Immature natural killer cell (primary cell): Measurements from ENCODE around the gene HACL1. TPM values are rescaled to one million over a fixed set of nuclear protein-coding genes. Genes with fewer than 3 reads are reported as not detected.
"Not testable (repeated sequence)": the region's sequence is repeated elsewhere in the genome, so short reads cannot be mapped to it uniquely, and the experiment has no call there.

ENCODE experiments used
- DNase-seq, 3 donors: peaks; one replicate each; pipeline ENCODE4 v3.0.0; 2022; ENCODE audit warnings: mixed read lengths in 1 of 3
- H3K27ac Mint-ChIP-seq, 6 donors: one replicate each; pipeline ENCODE4 v1.8.0; 2020; ENCODE audit warnings: mixed read lengths in 6 of 6, mild to moderate bottlenecking in 5 of 6, inconsistent platforms in 4 of 6, moderate library complexity in 3 of 6
- H3K27me3 Mint-ChIP-seq, 3 donors: one replicate each; pipeline ENCODE4 v1.8.0; 2020 to 2021; ENCODE audit warnings: low read depth in 3 of 3, mild to moderate bottlenecking in 3 of 3, mixed read lengths in 3 of 3, moderate library complexity in 3 of 3, inconsistent platforms in 1 of 3
- H3K36me3 Mint-ChIP-seq, 3 donors: one replicate each; pipeline ENCODE4 v1.8.0; 2020; ENCODE audit warnings: mixed read lengths in 3 of 3, inconsistent platforms in 2 of 3, mild to moderate bottlenecking in 2 of 3
- H3K4me1 Mint-ChIP-seq, 2 donors: one replicate each; pipeline ENCODE4 v1.8.0; 2020; ENCODE audit warnings: inconsistent platforms in 2 of 2, mild to moderate bottlenecking in 2 of 2, mixed read lengths in 2 of 2, moderate library complexity in 1 of 2
- H3K4me3 Mint-ChIP-seq, 5 donors: one replicate each; pipeline ENCODE4 v1.8.0; 2020; ENCODE audit warnings: mild to moderate bottlenecking in 5 of 5, mixed read lengths in 5 of 5, inconsistent platforms in 3 of 5, moderate library complexity in 3 of 5
- H3K9me3 Mint-ChIP-seq, 6 donors: one replicate each; pipeline ENCODE4 v1.8.0; 2020; ENCODE audit warnings: mild to moderate bottlenecking in 6 of 6, mixed read lengths in 6 of 6, inconsistent platforms in 4 of 6, moderate library complexity in 3 of 6
- polyA plus RNA-seq, 3 donors: library from polyadenylated mRNA; unstranded; fragments of 300-500 nt; fragmentation: Illumina TruSeq; gene quantifications; one replicate each; pipeline ENCODE4 v1.2.3, GENCODE V29; 2021

Gene HACL1
- polyA plus RNA-seq, 3 donors from 2014 or later, result 29.9 to 38.9 (median 32.3) TPM

- H3K4me3 Mint-ChIP-seq, result no peak overlapping the region
- peaks cover 17 to 36% (median 26%) of the 10 kb centered on the region in 3 donors for H3K36me3 Mint-ChIP-seq
- DNase-seq, result no peak
- H3K4me1 Mint-ChIP-seq, result peaks cover 2 to 9% of the 10 kb centered on the region in 2 donors
- no peak overlapping the region for H3K27ac Mint-ChIP-seq
- peaks cover 12 to 20% (median 16%) of the 10 kb centered on the region in 6 donors for H3K9me3 Mint-ChIP-seq
- peaks cover 2 to 4% (median 4%) of the 10 kb centered on the region in 3 donors for H3K27me3 Mint-ChIP-seq
Measured at GRCh38 chr3:15616053-15616452, 14.7 kb upstream of the HACL1 start.

- Mint-ChIP-seq H3K27ac (no peak overlapping the region), H3K4me3 (no peak overlapping the region), H3K27me3 (peaks cover 2 to 4% (median 4%) of the 10 kb centered on the region in 3 donors), H3K4me1 (peaks cover 2 to 9% of the 10 kb centered on the region in 2 donors), H3K36me3 (peaks cover 11 to 27% (median 15%) of the 10 kb centered on the region in 3 donors), H3K9me3 (peaks cover 6 to 10% (median 9%) of the 10 kb centered on the region in 6 donors)
- no peak for DNase-seq
Measured at GRCh38 chr3:15614958-15615357, 13.6 kb upstream of the HACL1 start.

- H3K4me3 Mint-ChIP-seq, result no peak overlapping the region
- H3K4me1 Mint-ChIP-seq, result peaks cover 2 to 9% of the 10 kb centered on the region in 2 donors
- H3K27me3 Mint-ChIP-seq, result no peaks in the 10 kb centered on the region
- no peak overlapping the region for H3K27ac Mint-ChIP-seq
- peaks cover 2 to 14% (median 3%) of the 10 kb centered on the region in 3 donors for H3K36me3 Mint-ChIP-seq
- DNase-seq, result no peak
- H3K9me3 Mint-ChIP-seq, result no peaks in the 10 kb centered on the region
Measured at GRCh38 chr3:15612001-15612400, 10.6 kb upstream of the HACL1 start.

DNA sequence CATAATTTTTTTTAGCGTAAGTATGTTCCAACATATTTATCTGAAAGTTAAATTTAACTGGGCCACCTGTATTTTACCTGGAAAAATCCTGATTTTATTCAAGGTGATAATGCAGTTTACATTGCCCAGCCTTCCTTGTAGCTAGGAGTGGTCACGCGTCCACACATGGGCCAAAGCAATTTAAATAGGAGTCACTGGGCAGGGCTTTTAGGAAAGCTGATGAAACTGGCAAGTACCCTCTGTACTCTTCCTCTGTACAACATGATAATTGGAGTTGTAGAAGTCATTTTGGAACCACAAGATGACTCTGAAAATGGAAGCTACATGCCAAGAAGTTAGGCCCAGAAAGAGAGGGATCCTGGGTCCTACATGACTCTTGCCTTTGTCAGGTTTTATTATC is 9.6 kb upstream of the HACL1 start:
- no peak for DNase-seq
- H3K27me3 Mint-ChIP-seq, result no peaks in the 10 kb centered on the region
- no peak overlapping the region for H3K27ac Mint-ChIP-seq
- H3K36me3 Mint-ChIP-seq, result peaks cover 6 to 14% (median 6%) of the 10 kb centered on the region in 3 donors
- H3K9me3 Mint-ChIP-seq, result no peaks in the 10 kb centered on the region
- H3K4me3 Mint-ChIP-seq, result no peak overlapping the region
- H3K4me1 Mint-ChIP-seq, result peaks cover 2 to 9% of the 10 kb centered on the region in 2 donors

DNA sequence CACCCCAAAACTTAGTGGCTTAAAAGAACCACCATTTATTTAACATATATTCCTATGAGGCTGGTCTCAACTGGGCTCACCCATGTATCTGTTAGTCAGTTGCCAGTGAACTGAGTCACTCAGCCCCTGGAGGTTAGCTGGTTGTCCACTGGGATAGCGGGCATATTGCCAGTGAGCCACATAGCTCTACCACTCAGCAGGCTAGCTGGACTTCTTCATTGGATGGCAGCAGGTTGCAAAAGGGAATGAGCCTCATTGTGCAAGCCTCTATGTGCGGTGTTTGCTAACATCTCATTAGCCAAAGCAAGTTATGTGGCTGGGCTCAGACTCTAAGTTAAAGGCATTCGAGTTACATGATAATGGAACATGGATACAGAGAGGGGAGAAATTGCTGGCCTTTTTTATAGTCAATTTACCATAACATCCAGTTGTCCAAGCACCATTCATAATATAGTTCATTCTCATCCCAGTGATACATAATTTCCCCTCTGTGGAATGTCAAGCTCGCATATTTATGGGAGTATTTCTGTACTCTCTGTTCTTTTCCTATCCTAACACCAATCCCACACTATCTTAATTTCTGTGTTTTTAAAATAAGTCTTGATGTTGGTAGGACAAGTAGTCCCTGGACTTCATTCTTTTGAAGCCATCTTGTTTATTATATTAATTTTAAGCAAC is 8.9 kb upstream of the HACL1 start:
- no peak overlapping the region for H3K4me3 Mint-ChIP-seq
- no peak for DNase-seq
- H3K27me3 Mint-ChIP-seq, result no peaks in the 10 kb centered on the region
- no peaks in the 10 kb centered on the region for H3K9me3 Mint-ChIP-seq
- H3K36me3 Mint-ChIP-seq, result peaks cover 7 to 14% (median 8%) of the 10 kb centered on the region in 3 donors
- H3K4me1 Mint-ChIP-seq, result peaks cover 2 to 9% of the 10 kb centered on the region in 2 donors
- H3K27ac Mint-ChIP-seq, result no peak overlapping the region

- H3K4me3 Mint-ChIP-seq, result no peak overlapping the region
- peaks cover 10 to 14% (median 11%) of the 10 kb centered on the region in 3 donors for H3K36me3 Mint-ChIP-seq
- H3K9me3 Mint-ChIP-seq, result no peaks in the 10 kb centered on the region
- H3K4me1 Mint-ChIP-seq, result peaks cover 15% of the 10 kb centered on the region in 2 donors
- no peak for DNase-seq
- no peak overlapping the region for H3K27ac Mint-ChIP-seq
- H3K27me3 Mint-ChIP-seq, result peaks cover 5 to 8% (median 8%) of the 10 kb centered on the region in 3 donors
Measured at GRCh38 chr3:15606434-15606891, 5.1 kb upstream of the HACL1 start.

DNA sequence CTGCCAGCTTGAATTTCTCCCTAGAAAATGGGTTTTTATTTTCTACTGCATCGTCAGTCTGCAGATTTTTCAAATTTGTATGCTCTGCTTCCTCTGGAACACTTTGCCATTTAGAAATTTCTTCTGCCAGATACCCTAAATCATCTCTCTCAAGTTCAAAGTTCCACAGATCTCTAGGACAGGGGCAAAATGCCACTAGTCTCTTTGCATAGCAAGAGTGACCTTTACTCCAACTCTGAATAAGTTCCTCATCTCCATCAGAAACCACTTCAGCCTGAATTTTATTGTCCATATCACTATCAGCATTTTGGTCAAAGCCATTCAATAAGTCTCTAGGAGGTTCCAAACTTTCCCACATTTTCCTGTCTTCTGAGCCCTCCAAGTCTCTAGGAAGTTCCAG is 3.2 kb upstream of the HACL1 start:
- peaks cover 10 to 14% (median 11%) of the 10 kb centered on the region in 3 donors for H3K36me3 Mint-ChIP-seq
- H3K27ac Mint-ChIP-seq, result peak overlapping the region in 1 of 6 donors; percentile 10
- H3K4me3 Mint-ChIP-seq, result peak overlapping the region in 2 of 5 donors; percentile 40 to 66
- peaks cover 8 to 11% (median 9%) of the 10 kb centered on the region in 3 donors for H3K27me3 Mint-ChIP-seq
- H3K9me3 Mint-ChIP-seq, DNase-seq: not testable (repeated sequence)
- H3K4me1 Mint-ChIP-seq, result peaks cover 32 to 34% of the 10 kb centered on the region in 2 donors

- peak overlapping the region in 5 of 6 donors; percentile 97 to 98 (median 97) for H3K27ac Mint-ChIP-seq
- peaks cover 42 to 48% of the 10 kb centered on the region in 2 donors for H3K4me1 Mint-ChIP-seq
Measured at GRCh38 chr3:15602816-15603215, 1.4 kb upstream of the HACL1 start.

DNA sequence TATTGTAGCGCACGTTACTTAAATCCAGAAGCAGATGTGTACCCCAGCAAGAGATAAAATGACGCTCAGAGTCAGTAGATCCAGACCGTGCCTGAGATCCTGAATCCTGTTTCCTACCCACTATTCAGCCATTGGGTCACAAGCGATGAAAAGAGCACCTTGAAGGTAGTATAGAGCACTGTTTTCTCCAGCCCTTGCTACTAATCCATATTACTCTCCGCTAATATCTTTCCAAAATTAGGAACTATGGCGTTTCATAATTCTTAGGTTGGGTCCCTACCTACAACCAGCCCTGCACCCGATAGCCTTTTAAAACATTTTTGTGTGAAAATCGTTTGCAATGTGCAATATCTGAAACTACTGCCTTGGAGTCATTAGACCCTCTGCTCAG is 772 bp upstream of the HACL1 start:
- Mint-ChIP-seq H3K36me3 (peaks cover 23 to 29% (median 26%) of the 10 kb centered on the region in 3 donors), H3K4me3 (peak overlapping the region; percentile 97 to 100 (median 99)), H3K9me3 (no peaks in the 10 kb centered on the region), H3K27ac (peak overlapping the region; percentile 91 to 98 (median 97)), H3K4me1 (peaks cover 44 to 48% of the 10 kb centered on the region in 2 donors), H3K27me3 (peaks cover 8 to 11% (median 9%) of the 10 kb centered on the region in 3 donors)
- no peak for DNase-seq

More at GRCh38 chr3:15602816-15603215, 1.4 kb upstream of the HACL1 start:
- not testable (repeated sequence) for H3K9me3 Mint-ChIP-seq, DNase-seq
- Mint-ChIP-seq H3K36me3 (peaks cover 18 to 25% (median 20%) of the 10 kb centered on the region in 3 donors), H3K4me3 (peak overlapping the region; percentile 97 to 100 (median 99)), H3K27me3 (peaks cover 8 to 11% (median 9%) of the 10 kb centered on the region in 3 donors)

DNA sequence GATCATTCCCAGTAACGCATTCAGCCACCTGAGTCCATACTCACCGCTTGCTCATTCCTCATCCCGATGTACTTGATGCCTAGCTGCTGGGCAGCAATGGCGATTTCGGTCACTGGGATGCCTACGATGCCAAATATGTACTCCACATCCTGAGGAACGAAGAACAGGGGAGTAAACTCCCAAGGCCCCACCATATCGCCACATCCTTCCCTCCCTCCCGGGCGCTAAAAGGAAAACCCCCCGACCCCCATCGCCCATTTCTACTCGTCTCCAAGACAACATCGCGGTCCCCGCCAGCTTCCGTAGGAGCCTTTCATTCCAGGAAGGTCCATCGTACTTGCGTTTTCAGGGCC is 347 bp downstream of the HACL1 start:
- H3K36me3 Mint-ChIP-seq, result peaks cover 26 to 30% (median 28%) of the 10 kb centered on the region in 3 donors
- peak overlapping the region; percentile 97 to 100 (median 99) for H3K4me3 Mint-ChIP-seq
- H3K27ac Mint-ChIP-seq, result peak overlapping the region; percentile 91 to 98 (median 97)
- no peak for DNase-seq
- H3K9me3 Mint-ChIP-seq, result no peaks in the 10 kb centered on the region
- H3K27me3 Mint-ChIP-seq, result peaks cover 8 to 11% (median 9%) of the 10 kb centered on the region in 3 donors
- H3K4me1 Mint-ChIP-seq, result peaks cover 44 to 48% of the 10 kb centered on the region in 2 donors

DNA sequence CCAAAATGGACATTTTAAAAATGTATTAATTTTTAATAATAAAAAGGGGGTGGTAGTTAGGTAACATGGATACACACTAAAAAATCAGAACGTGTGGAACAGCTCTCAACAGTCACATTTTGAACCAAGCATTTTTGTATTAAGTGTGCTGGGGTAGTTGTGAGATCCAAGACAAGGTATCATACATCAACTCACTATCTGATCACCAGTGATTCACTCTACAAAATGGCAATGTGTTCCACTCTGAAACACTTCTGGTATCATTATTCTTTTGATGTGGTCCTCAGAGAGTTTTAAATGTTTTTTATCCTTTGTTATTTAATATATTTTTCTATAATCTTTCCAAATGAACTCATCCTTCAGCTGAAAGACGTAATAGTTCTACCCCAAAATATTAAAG is 5.4 kb downstream of the HACL1 start:
- H3K9me3 Mint-ChIP-seq, result no peaks in the 10 kb centered on the region
- DNase-seq, result no peak
- H3K36me3 Mint-ChIP-seq, result peaks cover 24 to 29% (median 28%) of the 10 kb centered on the region in 3 donors
- H3K27me3 Mint-ChIP-seq, result no peaks in the 10 kb centered on the region
- no peak overlapping the region for H3K4me3 Mint-ChIP-seq
- H3K4me1 Mint-ChIP-seq, result peaks cover 23 to 29% of the 10 kb centered on the region in 2 donors
- no peak overlapping the region for H3K27ac Mint-ChIP-seq

GRCh38 chr3:15592968-15593367 is 8.4 kb downstream of the HACL1 start:
- Mint-ChIP-seq H3K27ac (no peak overlapping the region), H3K36me3 (peaks cover 18 to 31% (median 24%) of the 10 kb centered on the region in 3 donors), H3K4me1 (peaks cover 0 to 1% of the 10 kb centered on the region in 2 donors), H3K4me3 (no peak overlapping the region), H3K27me3 (no peaks in the 10 kb centered on the region), H3K9me3 (no peaks in the 10 kb centered on the region)
- DNase-seq, result no peak

DNA sequence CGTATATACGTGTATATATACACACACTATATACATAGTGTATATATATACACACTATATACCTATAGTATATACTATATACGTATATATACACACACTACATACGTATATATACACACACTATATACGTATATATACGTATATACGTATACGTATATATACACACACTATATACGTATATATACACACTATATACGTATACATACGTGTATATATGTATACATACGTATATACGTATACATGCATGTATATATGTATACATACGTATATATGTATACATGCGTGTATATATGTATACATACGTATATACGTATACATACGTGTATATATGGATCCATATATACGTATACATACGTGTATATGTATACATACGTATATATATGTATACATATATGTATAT is 9.4 kb downstream of the HACL1 start:
- no peak for DNase-seq
- Mint-ChIP-seq H3K4me3 (no peak overlapping the region), H3K36me3 (peaks cover 11 to 23% (median 16%) of the 10 kb centered on the region in 3 donors), H3K27me3 (no peaks in the 10 kb centered on the region), H3K4me1 (no peaks in the 10 kb centered on the region), H3K27ac (no peak overlapping the region), H3K9me3 (no peaks in the 10 kb centered on the region)

GRCh38 chr3:15591242-15591641 is 10.1 kb downstream of the HACL1 start:
- Mint-ChIP-seq H3K9me3 (no peaks in the 10 kb centered on the region), H3K36me3 (peaks cover 13 to 22% (median 16%) of the 10 kb centered on the region in 3 donors)

More at GRCh38 chr3:15591242-15591641, 10.1 kb downstream of the HACL1 start:
- no peak overlapping the region for H3K4me3 Mint-ChIP-seq
- no peaks in the 10 kb centered on the region for H3K27me3 Mint-ChIP-seq
- H3K4me1 Mint-ChIP-seq, result no peaks in the 10 kb centered on the region
- DNase-seq, result no peak
- H3K27ac Mint-ChIP-seq, result no peak overlapping the region
